22Rv1 (cell line): ENCODE measurements around the gene SLC12A2.

ENCODE experiments used
- ZFX ChIP-seq: fragments of 450-650 bp; IDR thresholded peaks from 2 replicates; pipeline ENCODE4 v1.6.1; 2017; ENCODE audit warnings: antibody characterized with exemption, borderline replicate concordance
- TF ChIP-seq, protein P1 (sequence below): fragments of 450-650 bp; IDR thresholded peaks from 2 replicates; pipeline ENCODE4 v1.5.1; 2017; ENCODE audit warnings: mild to moderate bottlenecking

DNA sequence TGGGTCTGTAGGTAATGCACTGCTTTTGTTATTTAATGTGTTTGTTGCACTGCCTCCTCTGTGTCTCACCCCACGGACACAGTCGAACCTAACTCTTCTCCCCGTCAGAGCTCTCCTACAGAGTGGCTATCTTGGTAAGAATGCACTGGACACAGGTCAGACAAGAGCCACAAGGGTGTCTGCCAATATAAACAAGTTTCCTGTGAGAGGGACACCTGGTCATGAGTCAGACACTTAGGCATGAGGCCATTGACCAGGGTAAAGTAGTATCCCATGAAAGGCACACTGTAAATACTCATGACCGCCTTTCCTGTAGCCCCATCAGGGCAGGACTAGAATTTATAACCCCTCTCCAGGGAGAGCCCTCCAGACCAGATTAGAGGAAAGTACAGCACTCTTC lies 115.5 kb downstream of the SLC12A2 start:
- TF ChIP-seq, protein P1, sequence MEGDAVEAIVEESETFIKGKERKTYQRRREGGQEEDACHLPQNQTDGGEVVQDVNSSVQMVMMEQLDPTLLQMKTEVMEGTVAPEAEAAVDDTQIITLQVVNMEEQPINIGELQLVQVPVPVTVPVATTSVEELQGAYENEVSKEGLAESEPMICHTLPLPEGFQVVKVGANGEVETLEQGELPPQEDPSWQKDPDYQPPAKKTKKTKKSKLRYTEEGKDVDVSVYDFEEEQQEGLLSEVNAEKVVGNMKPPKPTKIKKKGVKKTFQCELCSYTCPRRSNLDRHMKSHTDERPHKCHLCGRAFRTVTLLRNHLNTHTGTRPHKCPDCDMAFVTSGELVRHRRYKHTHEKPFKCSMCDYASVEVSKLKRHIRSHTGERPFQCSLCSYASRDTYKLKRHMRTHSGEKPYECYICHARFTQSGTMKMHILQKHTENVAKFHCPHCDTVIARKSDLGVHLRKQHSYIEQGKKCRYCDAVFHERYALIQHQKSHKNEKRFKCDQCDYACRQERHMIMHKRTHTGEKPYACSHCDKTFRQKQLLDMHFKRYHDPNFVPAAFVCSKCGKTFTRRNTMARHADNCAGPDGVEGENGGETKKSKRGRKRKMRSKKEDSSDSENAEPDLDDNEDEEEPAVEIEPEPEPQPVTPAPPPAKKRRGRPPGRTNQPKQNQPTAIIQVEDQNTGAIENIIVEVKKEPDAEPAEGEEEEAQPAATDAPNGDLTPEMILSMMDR = no peak
- no peak for TF ChIP-seq ZFX
